LNCAP (cell line): ENCODE results near the gene ARHGAP44.

Experiments
- CTCF ChIP-seq: fragments of 450-650 bp; IDR thresholded peaks from 2 replicates; pipeline ENCODE4 v1.5.1; 2017; ENCODE audit warnings: mild to moderate bottlenecking

ARHGAP44 gene

GRCh38 chr17:12964840-12965239 is 175.5 kb downstream of the ARHGAP44 start:
- TF ChIP-seq CTCF, result no peak

GRCh38 chr17:12965988-12966387 is 176.7 kb downstream of the ARHGAP44 start:
- TF ChIP-seq CTCF, result no peak

- no peak for TF ChIP-seq CTCF
Observed at GRCh38 chr17:12966413-12966812, 177.1 kb downstream of the ARHGAP44 start.

- TF ChIP-seq CTCF, result no peak
Observed at GRCh38 chr17:12967962-12968361, 178.7 kb downstream of the ARHGAP44 start.

- TF ChIP-seq CTCF, result no peak
Observed at GRCh38 chr17:12973496-12974004, 184.3 kb downstream of the ARHGAP44 start.

- no peak for TF ChIP-seq CTCF
Observed at GRCh38 chr17:12974005-12974531, 184.8 kb downstream of the ARHGAP44 start.

- TF ChIP-seq CTCF, result no peak
Observed at GRCh38 chr17:12977008-12977751, 187.9 kb downstream of the ARHGAP44 start.
